ENCODE results near the gene TOMM20L. TPM values are rescaled to one million over a fixed set of nuclear protein-coding genes. Genes with fewer than 3 reads are reported as not detected.
"Not testable (repeated sequence)": the region's sequence is repeated elsewhere in the genome, so short reads cannot be mapped to it uniquely, and the experiment has no call there.

The TOMM20L gene
- total RNA-seq, 2 experiments from 2014 or later: 0.56 TPM; not detected in 1

DNA sequence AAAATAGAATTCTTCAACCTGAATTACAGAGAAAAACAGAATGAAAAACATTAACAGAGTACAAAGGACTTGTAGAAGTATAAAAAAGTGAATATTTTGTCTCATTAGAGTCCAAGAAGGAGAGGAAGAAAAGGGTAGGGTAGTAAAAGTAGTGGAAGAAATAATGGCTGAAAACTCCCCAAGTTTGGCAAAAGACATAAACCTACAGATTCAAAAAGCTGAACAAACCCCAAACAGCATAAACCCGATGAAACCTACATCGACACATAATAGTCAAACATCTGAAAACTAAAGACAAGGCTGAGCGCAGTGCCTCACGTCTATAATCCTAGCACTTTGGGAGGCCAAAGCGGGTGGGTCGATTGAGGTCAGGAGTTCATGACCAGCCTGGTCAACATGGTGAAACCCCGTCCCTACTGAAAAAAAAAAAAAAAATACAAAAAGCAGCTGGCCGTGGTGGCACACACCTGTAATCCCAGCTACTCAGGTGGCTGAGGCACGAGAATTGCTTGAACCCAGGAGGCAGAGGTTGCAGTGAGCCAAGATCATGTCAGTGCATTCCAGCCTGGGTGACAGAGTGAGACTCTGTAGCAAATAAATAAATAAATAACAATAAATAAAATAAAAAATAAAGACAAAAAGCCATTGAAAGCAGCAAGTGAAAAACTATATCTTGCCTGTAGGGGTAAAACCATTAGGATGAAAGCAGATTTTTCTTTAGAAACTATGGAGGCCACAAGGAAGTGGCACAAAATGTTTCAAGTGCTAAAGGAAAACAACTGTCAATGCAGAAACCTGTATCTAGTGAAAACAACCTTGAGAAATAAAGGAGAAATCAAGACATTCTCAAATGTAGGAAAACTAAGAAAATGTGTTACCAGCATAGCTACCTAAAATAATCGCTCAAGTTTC is 20.2 kb downstream of the TOMM20L start:
- Mint-ChIP-seq H3K4me3 (no peak overlapping the region), H3K27me3 (no peaks in the 10 kb centered on the region), H3K9me3 (no peaks in the 10 kb centered on the region), H3K4me1 (ENCODE audit: low read depth) (peaks cover 32% of the 10 kb centered on the region), H3K27ac (no peak overlapping the region), H3K36me3 (ENCODE audit: low read depth) (peaks cover 77% of the 10 kb centered on the region)
- DNase-seq (no peak), ATAC-seq (ENCODE audit: poor library complexity) (no peak)
- TF ChIP-seq, protein P1, sequence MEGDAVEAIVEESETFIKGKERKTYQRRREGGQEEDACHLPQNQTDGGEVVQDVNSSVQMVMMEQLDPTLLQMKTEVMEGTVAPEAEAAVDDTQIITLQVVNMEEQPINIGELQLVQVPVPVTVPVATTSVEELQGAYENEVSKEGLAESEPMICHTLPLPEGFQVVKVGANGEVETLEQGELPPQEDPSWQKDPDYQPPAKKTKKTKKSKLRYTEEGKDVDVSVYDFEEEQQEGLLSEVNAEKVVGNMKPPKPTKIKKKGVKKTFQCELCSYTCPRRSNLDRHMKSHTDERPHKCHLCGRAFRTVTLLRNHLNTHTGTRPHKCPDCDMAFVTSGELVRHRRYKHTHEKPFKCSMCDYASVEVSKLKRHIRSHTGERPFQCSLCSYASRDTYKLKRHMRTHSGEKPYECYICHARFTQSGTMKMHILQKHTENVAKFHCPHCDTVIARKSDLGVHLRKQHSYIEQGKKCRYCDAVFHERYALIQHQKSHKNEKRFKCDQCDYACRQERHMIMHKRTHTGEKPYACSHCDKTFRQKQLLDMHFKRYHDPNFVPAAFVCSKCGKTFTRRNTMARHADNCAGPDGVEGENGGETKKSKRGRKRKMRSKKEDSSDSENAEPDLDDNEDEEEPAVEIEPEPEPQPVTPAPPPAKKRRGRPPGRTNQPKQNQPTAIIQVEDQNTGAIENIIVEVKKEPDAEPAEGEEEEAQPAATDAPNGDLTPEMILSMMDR (IDR thresholded peaks at IDR 0.05): no peak
- Histone ChIP-seq H3K27me3 (ENCODE audit: control insufficient read depth in 1 of 2, insufficient read depth in 2 of 2, low read length in 2 of 2) (no peaks in the 10 kb centered on the region), H3K4me3 (ENCODE audit: low read length) (no peak overlapping the region), H3K36me3 (ENCODE audit: insufficient read depth, low read length) (peaks cover 42% of the 10 kb centered on the region), H3K27ac (ENCODE audit: low read depth in 1 of 2, low read length in 2 of 2) (no peak overlapping the region), H3K9me3 (ENCODE audit: control insufficient read depth in 1 of 2, insufficient read depth in 1 of 2, low read length in 2 of 2) (no peaks in the 10 kb centered on the region), H3K4me1 (ENCODE audit: insufficient read depth, low read length) (peaks cover 4% of the 10 kb centered on the region)
- intact Hi-C loops (cut with DNase I, micrococcal nuclease): no loop called here
- CTCF ChIA-PET: no interaction called here
- POLR2A ChIA-PET: interaction anchor here (1.0 kb wide), 1 partner anchor 12 kb away, joined by 4 read pairs; the partner anchor contains the start of genes KIAA0586 and TIMM9

DNA sequence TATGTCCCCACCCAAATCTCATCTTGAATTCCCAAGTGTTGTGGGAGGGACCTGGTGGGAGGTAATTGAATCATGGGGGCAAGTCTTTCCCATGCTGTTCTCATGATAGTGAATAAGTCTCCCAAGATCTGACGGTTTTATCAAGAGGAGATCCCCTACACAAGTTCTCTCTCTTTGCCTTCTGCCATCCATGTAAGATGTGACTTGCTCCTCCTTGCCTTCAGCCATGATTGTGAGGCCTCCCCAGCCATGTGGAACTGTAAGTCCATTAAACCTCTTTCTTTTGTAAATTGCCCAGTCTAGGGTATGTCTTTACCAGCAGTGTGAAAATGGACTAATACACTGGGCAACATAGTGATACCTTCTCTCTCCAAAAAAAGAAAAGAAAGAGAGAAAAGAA is 21.2 kb downstream of the TOMM20L start:
- ATAC-seq (ENCODE audit: poor library complexity); H3K4me3 ChIP-seq (ENCODE audit: low read length); DNase-seq; H3K27ac ChIP-seq (ENCODE audit: low read depth in 1 of 2, low read length in 2 of 2); H3K4me3 Mint-ChIP-seq; H3K4me1 ChIP-seq (ENCODE audit: insufficient read depth, low read length); CTCF ChIA-PET; intact Hi-C loops (cut with DNase I, micrococcal nuclease); H3K9me3 Mint-ChIP-seq; H3K27ac Mint-ChIP-seq; H3K27me3 ChIP-seq (ENCODE audit: control insufficient read depth in 1 of 2, insufficient read depth in 2 of 2, low read length in 2 of 2); H3K27me3 Mint-ChIP-seq; H3K9me3 ChIP-seq (ENCODE audit: control insufficient read depth in 1 of 2, insufficient read depth in 1 of 2, low read length in 2 of 2): not testable (repeated sequence)
- POLR2A ChIA-PET: interaction anchor here (1.0 kb wide), 1 partner anchor 10 kb away, joined by 4 read pairs; the partner anchor contains the start of genes KIAA0586 and TIMM9
- peaks cover 46% of the 10 kb centered on the region for H3K36me3 ChIP-seq (ENCODE audit: insufficient read depth, low read length)
- H3K4me1 Mint-ChIP-seq (ENCODE audit: low read depth): peaks cover 32% of the 10 kb centered on the region
- H3K36me3 Mint-ChIP-seq (ENCODE audit: low read depth): peaks cover 80% of the 10 kb centered on the region

DNA sequence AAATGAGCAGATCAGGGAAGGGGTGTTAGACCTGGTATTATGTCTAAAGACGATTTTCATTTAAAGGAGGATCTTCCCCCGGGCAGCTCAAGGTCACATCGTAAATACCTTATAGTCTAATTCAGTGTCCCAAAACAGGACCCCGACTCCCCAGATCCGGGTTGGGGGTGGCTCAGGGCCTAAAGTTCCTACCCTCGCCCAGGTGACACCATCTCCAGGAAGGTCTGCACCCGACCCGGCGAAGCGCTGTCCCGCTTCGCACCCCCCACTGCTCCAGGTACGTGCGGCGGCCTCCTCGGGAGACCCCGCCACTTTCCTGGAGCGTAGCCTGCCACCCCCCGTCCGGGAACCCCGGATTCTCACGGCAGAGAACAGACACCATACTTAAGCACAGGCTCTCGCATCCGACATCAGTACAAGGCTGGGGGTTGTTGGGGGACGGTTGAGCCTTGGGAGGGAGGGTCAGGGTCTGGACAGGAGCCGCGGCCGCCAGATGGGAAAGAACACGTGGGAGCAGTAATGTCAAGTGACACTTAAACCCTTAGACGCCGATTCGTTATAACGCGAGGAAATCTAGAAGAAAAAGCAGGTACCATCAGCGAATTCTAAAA is 31.0 kb downstream of the TOMM20L start:
- H3K9me3 Mint-ChIP-seq: no peaks in the 10 kb centered on the region
- Histone ChIP-seq H3K4me3 (ENCODE audit: low read length) (peak overlapping the region; percentile 81), H3K27ac (ENCODE audit: low read depth in 1 of 2, low read length in 2 of 2) (peak overlapping the region; percentile 86 to 95), H3K27me3 (ENCODE audit: control insufficient read depth in 1 of 2, insufficient read depth in 2 of 2, low read length in 2 of 2) (no peaks in the 10 kb centered on the region), H3K36me3 (ENCODE audit: insufficient read depth, low read length) (peaks cover 23% of the 10 kb centered on the region), H3K4me1 (ENCODE audit: insufficient read depth, low read length) (peaks cover 18% of the 10 kb centered on the region), H3K9me3 (ENCODE audit: control insufficient read depth in 1 of 2, insufficient read depth in 1 of 2, low read length in 2 of 2) (no peaks in the 10 kb centered on the region)
- H3K4me3 Mint-ChIP-seq: peak overlapping the region; percentile 92
- H3K27me3 Mint-ChIP-seq: no peaks in the 10 kb centered on the region
- ATAC-seq (ENCODE audit: poor library complexity) (peak; percentile 8), DNase-seq (peak in 12 of 14 experiments; percentile 25 to 71 (median 34))
- intact Hi-C loops (cut with DNase I, micrococcal nuclease): loop anchor here (1.0 to 10.0 kb wide), 10 partner anchors 94 to 1162 kb away; partner anchors contain the start of genes AP5M1 (in 2 of the 2), ARID4A (in 2 of the 2), DAAM1 (in 2 of the 2) and EXOC5 (in 2 of the 2)
- CTCF ChIA-PET: interaction anchor here (4.2 kb wide), 1 partner anchor 31 kb away, joined by 23 read pairs; the partner anchor contains the start of gene TOMM20L
- H3K4me1 Mint-ChIP-seq (ENCODE audit: low read depth): peaks cover 68% of the 10 kb centered on the region
- POLR2A ChIA-PET: interaction anchor here (0.7 to 3.9 kb wide), 32 partner anchors 10 to 1823 kb away, joined by 3 to 122 read pairs (median 5); partner anchors contain the start of genes ACTR10, AP5M1, ARID4A and DACT1
- H3K36me3 Mint-ChIP-seq (ENCODE audit: low read depth): peaks cover 62% of the 10 kb centered on the region
- TF ChIP-seq, protein P1 (IDR thresholded peaks at IDR 0.05): no peak
- H3K27ac Mint-ChIP-seq: peak overlapping the region; percentile 93

All from CD4-positive, alpha-beta T cell (primary cell).